HL-60 (cell line): ENCODE results near the gene CWF19L1.

Source experiments
- DNase-seq, 2 experiments: peaks; one replicate each; pipeline ENCODE4 v3.0.0-alpha.2; 2010 to 2020; ENCODE audit warnings: low read depth in 1 of 2, low spot score in 1 of 2
- H3K27ac ChIP-seq: fragments of 250-450 bp; sonication (Bioruptor Pico); replicated peaks from 2 replicates; pipeline ENCODE4 v1.5.1; 2020; ENCODE audit warnings: mild to moderate bottlenecking, moderate library complexity
- H3K27me3 ChIP-seq: fragments of 250-450 bp; sonication (Bioruptor Pico); 2 replicates; pipeline ENCODE4 v1.5.1; 2021; ENCODE audit warnings: mild to moderate bottlenecking, moderate library complexity; ENCODE audit not compliant: insufficient read depth, poor library complexity, severe bottlenecking
- H3K4me3 ChIP-seq: replicated peaks from 2 replicates; pipeline ENCODE4 v1.5.1; 2011; ENCODE audit warnings: mild to moderate bottlenecking, control low read depth, low read length; ENCODE audit not compliant: insufficient read depth
- GABPA ChIP-seq: IDR thresholded peaks from 2 replicates; pipeline ENCODE4 v1.6.1; 2012; ENCODE audit warnings: low read depth
- POLR2AphosphoS5 ChIP-seq: IDR thresholded peaks from 2 replicates; pipeline ENCODE4 v1.6.1; 2012; ENCODE audit warnings: low read depth
- SPI1 ChIP-seq: IDR thresholded peaks from 2 replicates; pipeline ENCODE4 v1.6.1; 2012; ENCODE audit warnings: low read depth, mild to moderate bottlenecking, borderline replicate concordance
- long read RNA-seq: library from polyadenylated mRNA; unstranded; transcript quantifications from one replicate; pipeline ENCODE4 v2.0.0, GENCODE V29; 2020
- TF ChIP-seq, protein P1 (sequence below): IDR thresholded peaks from 2 replicates; pipeline ENCODE4 v1.6.1; 2012; ENCODE audit warnings: low read depth; ENCODE audit not compliant: insufficient replicate concordance
- TF ChIP-seq, protein P2 (sequence below): IDR thresholded peaks from one replicate; pipeline ENCODE4 v1.5.1; 2011; ENCODE audit warnings: low read length, control low read depth, inconsistent platforms; ENCODE audit not compliant: insufficient read depth

Gene CWF19L1
- long read RNA-seq, transcript CWF19L1-201 (14 exons, 1,815 nt): major isoform, 44 of 127 reads
- long read RNA-seq, partial matches to known transcripts: 14 of 127 reads
- long read RNA-seq, other reads (novel, unspliced or antisense): 67 of 127 reads

DNA sequence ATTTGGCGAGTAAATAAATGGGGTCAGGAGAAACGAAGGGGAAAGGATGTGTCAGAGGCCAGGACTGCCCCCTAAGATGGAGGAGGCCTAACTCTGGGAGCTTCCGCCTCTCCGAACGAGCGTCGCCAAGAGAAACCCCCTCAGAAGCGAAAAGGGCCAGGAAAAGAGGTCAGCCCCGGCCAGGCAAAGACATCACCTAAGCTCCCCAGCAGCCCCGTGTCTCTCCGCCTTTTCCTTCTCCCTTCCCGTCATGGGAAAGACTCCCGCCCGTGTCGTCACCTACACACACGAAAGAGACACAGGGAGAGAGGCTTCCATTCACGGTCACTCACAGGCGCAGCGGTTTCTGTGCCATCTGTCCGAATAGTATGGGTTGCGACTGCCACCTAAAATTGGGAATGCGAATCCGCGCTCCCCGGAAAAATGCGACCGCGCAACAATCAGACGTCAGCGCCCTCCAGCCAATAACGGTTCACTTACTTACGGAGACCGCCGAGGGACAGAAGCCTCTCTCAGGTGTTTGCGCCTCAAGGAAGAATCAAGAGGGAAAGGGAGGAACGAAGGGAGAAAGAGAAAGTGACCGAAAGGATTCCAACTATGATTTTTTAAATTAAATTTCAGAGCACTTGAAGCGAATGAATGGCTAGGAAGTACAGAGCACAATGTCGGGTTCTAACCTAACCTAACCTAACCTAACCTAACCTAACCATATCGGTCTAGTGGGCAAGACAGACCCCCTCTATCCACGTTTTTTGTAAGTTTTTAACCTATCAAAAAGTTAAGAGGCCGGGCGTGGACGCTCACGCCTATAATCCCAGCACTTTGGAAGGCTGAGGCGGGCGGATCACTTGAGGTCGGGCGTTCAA is at the start of gene CWF19L1:
Gene CWF19L1, minus strand, starts transcription at position 400 of the 866 bp plus-strand sequence. Its CDS starts 45 bp downstream, at position 355.
- DNase-seq: peak; percentile 71 to 88
- Histone ChIP-seq H3K27ac (peak within 1 kb of the TSS; percentile 80), H3K27me3 (no peaks in the 10 kb centered on the region), H3K4me3 (peak within 1 kb of the TSS; percentile 100)
- peak; percentile 89 for TF ChIP-seq POLR2AphosphoS5
- TF ChIP-seq, protein P1, sequence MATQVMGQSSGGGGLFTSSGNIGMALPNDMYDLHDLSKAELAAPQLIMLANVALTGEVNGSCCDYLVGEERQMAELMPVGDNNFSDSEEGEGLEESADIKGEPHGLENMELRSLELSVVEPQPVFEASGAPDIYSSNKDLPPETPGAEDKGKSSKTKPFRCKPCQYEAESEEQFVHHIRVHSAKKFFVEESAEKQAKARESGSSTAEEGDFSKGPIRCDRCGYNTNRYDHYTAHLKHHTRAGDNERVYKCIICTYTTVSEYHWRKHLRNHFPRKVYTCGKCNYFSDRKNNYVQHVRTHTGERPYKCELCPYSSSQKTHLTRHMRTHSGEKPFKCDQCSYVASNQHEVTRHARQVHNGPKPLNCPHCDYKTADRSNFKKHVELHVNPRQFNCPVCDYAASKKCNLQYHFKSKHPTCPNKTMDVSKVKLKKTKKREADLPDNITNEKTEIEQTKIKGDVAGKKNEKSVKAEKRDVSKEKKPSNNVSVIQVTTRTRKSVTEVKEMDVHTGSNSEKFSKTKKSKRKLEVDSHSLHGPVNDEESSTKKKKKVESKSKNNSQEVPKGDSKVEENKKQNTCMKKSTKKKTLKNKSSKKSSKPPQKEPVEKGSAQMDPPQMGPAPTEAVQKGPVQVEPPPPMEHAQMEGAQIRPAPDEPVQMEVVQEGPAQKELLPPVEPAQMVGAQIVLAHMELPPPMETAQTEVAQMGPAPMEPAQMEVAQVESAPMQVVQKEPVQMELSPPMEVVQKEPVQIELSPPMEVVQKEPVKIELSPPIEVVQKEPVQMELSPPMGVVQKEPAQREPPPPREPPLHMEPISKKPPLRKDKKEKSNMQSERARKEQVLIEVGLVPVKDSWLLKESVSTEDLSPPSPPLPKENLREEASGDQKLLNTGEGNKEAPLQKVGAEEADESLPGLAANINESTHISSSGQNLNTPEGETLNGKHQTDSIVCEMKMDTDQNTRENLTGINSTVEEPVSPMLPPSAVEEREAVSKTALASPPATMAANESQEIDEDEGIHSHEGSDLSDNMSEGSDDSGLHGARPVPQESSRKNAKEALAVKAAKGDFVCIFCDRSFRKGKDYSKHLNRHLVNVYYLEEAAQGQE: peak; percentile 55
- TF ChIP-seq SPI1: no peak

DNA sequence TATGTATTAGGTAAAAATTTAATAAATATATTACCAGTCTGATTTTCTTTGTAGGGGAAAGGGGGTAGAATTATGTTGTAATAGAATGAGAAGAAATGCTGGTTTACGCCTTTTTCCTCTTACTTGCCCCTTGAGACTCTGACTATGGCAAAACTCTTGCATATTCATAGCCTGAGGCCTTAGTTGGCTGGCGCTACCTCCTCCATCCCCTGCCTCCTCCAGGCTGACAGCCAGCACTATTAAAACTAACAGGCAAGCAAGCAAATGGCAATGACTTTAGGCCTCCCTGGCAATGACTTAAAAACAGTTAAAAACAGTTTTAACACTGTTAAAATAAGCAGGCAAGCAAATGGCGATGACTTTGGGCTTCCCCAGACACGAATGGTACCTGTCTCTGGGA is 48.2 kb upstream of the CWF19L1 start:
- DNase-seq: no peak
- Histone ChIP-seq H3K27me3 (no peaks in the 10 kb centered on the region), H3K4me3 (no peak overlapping the region), H3K27ac (no peak overlapping the region)
- TF ChIP-seq, protein P2, sequence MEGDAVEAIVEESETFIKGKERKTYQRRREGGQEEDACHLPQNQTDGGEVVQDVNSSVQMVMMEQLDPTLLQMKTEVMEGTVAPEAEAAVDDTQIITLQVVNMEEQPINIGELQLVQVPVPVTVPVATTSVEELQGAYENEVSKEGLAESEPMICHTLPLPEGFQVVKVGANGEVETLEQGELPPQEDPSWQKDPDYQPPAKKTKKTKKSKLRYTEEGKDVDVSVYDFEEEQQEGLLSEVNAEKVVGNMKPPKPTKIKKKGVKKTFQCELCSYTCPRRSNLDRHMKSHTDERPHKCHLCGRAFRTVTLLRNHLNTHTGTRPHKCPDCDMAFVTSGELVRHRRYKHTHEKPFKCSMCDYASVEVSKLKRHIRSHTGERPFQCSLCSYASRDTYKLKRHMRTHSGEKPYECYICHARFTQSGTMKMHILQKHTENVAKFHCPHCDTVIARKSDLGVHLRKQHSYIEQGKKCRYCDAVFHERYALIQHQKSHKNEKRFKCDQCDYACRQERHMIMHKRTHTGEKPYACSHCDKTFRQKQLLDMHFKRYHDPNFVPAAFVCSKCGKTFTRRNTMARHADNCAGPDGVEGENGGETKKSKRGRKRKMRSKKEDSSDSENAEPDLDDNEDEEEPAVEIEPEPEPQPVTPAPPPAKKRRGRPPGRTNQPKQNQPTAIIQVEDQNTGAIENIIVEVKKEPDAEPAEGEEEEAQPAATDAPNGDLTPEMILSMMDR: no peak
- no peak for TF ChIP-seq GABPA

DNA sequence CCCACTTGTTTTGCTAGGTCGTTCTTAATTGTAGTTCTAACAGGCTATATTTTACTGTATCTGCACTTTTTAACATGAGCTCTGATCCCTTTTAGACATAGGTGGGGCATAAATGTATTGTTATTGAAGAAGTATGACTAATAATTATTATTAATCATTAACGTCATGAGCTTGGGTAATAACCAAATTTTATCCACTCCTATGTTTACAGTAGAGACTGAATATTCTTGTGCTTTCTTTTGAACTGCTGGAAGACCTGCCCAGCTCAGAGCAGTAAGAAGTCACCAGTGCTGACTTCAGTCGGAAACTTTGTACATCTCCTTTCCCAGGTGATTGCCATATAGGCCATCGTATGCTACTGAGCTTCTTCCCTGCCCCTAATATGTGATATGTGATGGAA is 43.9 kb upstream of the CWF19L1 start:
- no peaks in the 10 kb centered on the region for H3K27me3 ChIP-seq
- H3K27ac ChIP-seq: no peak overlapping the region
- no peak for DNase-seq
- no peak overlapping the region for H3K4me3 ChIP-seq
- TF ChIP-seq, protein P2: no peak
- TF ChIP-seq GABPA (no peak), POLR2AphosphoS5 (no peak), SPI1 (no peak)
- TF ChIP-seq, protein P1: no peak

DNA sequence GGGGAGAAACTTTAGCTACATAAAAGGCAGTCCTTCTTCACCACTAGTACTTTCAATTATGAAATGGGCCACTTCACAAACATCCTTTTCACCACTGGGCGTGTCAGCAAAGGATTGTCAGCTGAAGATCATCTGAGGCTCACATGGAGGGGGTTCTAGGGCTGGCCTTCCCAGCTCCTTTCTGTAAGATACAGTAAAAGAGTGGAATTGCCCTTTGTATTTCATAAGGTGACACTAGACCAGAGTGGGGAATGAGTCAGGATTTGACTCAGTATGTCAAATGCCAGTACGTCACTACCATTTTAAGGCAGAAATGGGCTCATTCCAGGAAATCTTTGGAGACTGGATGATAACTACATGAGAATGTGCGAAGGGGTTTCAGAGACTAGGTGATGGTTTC is 40.2 kb upstream of the CWF19L1 start:
- Histone ChIP-seq H3K27ac (no peak overlapping the region), H3K27me3 (peaks cover 3% of the 10 kb centered on the region), H3K4me3 (no peak overlapping the region)
- no peak for DNase-seq
- TF ChIP-seq GABPA (no peak), POLR2AphosphoS5 (no peak), SPI1 (no peak)
- TF ChIP-seq, protein P2: no peak
- TF ChIP-seq, protein P1: no peak
